Activated CD8-positive, alpha-beta memory T cell treated with anti-CD3 and anti-CD28 coated beads for 36 hours (primary cell): ENCODE data around the gene CHST10. TPM values are rescaled to one million over a fixed set of nuclear protein-coding genes. Genes with fewer than 3 reads are reported as not detected.
"Not testable (repeated sequence)": the region's sequence is repeated elsewhere in the genome, so short reads cannot be mapped to it uniquely, and the experiment has no call there.

Experiments
- CTCF ChIA-PET: fragments of 350-600 bp; sonication (Branson Sonifier 250); formaldehyde crosslinking; loops from one replicate; lab custom pipeline; 2021; ENCODE audit warnings: antibody characterized with exemption; lab: Charles Lee
- POLR2A ChIA-PET: fragments of 350-600 bp; sonication (Branson Sonifier 250); formaldehyde crosslinking; loops from one replicate; lab custom pipeline; 2021; ENCODE audit warnings: antibody characterized with exemption; lab: Charles Lee
- total RNA-seq, 2 experiments: library from RNA; stranded (reverse); gene quantifications; one replicate each; pipeline ENCODE4 v1.2.3, GENCODE V29; 2021

Gene CHST10
- total RNA-seq, 2 experiments from 2014 or later = 14.1 to 15.8 TPM

GRCh38 chr2:100358554-100358953 lies 58.9 kb downstream of the CHST10 start:
- ChIA-PET POLR2A (no interaction called here), CTCF (no interaction called here)

GRCh38 chr2:100352521-100352920 lies 64.9 kb downstream of the CHST10 start:
- CTCF ChIA-PET = no interaction called here
- POLR2A ChIA-PET = no interaction called here

GRCh38 chr2:100350661-100351185 lies 66.7 kb downstream of the CHST10 start:
- ChIA-PET CTCF (no interaction called here), POLR2A (no interaction called here)

- POLR2A ChIA-PET, CTCF ChIA-PET: not testable (repeated sequence)
These were observed 72.3 kb downstream of the CHST10 start for GRCh38 chr2:100345144-100345543.

GRCh38 chr2:100344433-100344832 lies 73.0 kb downstream of the CHST10 start:
- POLR2A ChIA-PET = no interaction called here
- CTCF ChIA-PET = no interaction called here

DNA sequence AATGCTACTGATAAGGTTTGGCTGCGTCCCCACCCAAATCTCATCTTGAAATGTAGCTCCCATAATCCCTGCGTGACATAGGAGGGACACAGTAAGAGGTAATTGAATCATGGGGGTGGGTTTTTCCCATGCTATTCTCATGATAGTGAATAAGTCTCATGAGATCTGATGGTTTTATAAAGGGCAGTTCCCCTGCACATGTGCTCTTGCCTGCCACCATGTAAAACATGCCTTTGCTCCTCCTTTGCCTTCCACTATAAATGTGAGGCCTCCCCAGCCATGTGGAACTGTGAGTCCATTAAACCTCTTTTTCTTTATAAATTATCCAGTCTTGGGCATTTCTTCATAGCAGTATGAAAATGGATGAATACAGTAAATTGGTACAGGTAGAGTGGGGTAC lies 75.0 kb downstream of the CHST10 start:
- POLR2A ChIA-PET = not testable (repeated sequence)

More for the DNA sequence above, 75.0 kb downstream of the CHST10 start:
- CTCF ChIA-PET = not testable (repeated sequence)

Other genes starting within 250 kb of the CHST10 start
- gene LONRF2, start 95.2 kb downstream of the CHST10 start, total RNA-seq = under 1 TPM; 0.08 TPM
- not detected for gene NMS, start 52.8 kb upstream of the CHST10 start, total RNA-seq
- 10 to 100 TPM; 43.0 to 45.6 TPM for gene PDCL3, start 145.3 kb upstream of the CHST10 start, total RNA-seq